GM18499 (cell line): ENCODE results near the gene ENTPD2.
"Not testable (repeated sequence)": the region's sequence is repeated elsewhere in the genome, so short reads cannot be mapped to it uniquely, and the experiment has no call there.

Source experiments
- ATAC-seq: cut with Tn5 transposase; IDR thresholded peaks from one replicate; pipeline ENCODE4 v1.9.1; 2021; ENCODE audit warnings: moderate number of reproducible peaks; ENCODE audit not compliant: insufficient read depth, unreplicated experiment

Gene ENTPD2

DNA sequence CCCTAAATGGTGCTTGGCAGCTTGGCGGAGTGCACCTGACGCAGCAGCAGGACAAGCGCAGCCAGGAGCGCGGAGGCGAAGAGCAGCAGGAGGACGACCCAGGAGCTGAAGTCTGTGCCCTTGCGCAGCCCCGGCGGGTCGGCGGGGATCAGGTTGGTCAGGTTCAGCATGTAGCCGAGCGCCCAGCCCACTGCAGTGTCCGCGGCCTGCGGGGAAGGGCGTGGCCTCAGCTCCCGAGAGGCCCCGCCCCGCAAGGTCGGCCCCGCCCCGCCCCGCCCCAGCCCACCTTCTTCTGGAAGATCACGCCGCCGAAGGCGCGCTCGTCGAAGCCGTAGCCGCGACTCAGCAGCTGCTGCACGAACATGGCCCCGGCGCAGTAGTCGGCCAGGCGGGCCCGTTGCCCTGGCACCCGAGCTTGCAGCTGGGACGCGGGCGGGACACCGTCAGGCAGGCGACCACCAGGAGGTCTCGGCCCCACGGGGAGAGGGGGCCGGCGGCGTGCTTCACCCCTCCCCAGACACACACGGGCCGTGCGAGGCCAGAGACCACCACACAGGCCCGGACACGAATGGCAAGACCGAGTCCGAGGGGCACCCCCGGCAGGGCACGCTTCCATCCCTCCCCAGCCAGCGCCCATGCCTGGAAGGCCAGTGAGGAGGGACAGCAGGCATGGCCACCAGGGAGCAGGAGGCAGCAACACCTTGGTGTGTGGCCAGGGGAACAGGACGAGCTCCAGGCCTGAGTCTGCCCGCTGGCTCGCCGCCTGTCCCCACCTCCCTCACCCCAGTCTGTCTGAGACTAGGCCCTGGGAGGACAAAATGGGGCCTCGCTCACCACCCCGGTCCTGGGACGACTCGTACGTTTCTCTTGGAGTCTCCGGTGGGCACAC lies 5.0 kb downstream of the ENTPD2 start:
- ATAC-seq: no peak

DNA sequence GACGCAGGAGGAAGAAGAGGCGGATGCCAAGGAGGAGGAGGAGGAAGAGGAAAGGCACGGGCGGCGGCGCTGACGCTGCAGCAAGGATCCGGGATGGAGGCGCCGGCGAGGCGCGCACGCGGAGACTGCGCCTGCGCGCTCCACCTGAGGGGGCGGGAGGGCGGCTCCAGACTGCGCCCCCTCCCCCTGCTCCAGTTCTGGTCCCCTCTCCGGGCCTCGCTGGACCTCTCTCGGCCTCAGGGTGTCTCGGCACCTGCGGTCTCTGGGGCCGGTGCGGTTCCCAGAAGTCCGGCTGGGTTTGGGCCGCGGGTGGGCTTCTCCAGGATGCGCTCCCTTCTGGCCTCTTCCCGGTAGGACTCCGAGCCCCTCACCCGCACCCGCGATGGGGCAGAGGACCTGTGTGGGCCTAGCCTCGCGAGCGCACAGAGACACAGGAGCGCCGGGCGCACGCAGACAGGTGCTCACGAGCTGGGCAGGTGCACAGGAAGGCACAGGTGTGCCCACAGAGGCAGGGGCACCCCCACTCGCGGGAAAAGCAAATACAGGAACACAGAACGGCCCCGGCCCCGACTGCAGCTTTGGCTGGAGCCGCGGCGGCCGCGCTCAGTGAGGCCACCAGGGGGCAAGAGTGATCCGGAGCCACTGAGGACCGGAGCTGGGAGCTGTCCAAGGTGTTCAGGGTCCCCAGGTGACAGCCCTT lies 7.6 kb downstream of the ENTPD2 start, which contains the start of gene NPDC1:
TSS of gene NPDC1 (minus strand) at position 90 of the 700 bp plus-strand sequence. CDS start 188 bp downstream, outside the sequence.
- no peak for ATAC-seq

DNA sequence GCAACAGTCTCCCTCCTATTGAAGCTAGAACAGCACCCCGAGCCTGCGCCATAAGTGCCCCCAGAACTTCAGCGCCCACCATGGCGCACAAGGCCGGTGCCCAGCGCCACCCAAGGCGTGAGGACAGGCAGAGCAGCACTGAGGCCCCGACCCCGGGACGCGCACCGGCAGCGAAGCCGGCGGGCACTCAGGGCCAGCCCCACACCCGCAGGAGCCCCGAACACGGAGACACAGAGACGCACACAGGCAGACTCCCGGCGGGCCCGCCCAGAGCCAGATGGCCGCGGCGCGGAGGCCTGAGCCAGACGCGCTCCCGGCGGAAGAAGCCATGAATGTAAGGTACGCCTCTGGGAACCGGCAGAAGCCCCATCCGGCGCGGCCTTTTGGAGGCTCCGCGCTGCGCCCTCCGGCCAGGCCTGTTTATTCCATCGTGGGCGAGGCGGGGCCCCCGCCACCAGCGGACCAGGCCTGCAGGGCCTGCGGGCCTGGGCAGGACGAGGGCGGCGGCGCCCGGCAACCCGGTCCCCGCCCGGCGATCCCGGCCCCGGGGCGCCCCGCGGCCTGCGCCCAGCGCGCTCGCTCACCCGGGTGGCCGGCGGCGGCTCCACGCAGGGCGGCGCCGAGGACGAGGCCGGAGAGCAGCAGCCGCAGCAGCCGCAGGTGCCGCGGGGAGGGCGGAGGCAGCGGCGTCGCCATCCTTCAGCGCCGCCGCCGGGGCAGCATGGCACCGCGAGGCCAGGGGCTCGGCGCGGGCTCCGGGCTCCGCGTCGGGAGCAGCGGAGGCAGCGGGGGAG lies 8.4 kb downstream of the ENTPD2 start:
- no peak for ATAC-seq

DNA sequence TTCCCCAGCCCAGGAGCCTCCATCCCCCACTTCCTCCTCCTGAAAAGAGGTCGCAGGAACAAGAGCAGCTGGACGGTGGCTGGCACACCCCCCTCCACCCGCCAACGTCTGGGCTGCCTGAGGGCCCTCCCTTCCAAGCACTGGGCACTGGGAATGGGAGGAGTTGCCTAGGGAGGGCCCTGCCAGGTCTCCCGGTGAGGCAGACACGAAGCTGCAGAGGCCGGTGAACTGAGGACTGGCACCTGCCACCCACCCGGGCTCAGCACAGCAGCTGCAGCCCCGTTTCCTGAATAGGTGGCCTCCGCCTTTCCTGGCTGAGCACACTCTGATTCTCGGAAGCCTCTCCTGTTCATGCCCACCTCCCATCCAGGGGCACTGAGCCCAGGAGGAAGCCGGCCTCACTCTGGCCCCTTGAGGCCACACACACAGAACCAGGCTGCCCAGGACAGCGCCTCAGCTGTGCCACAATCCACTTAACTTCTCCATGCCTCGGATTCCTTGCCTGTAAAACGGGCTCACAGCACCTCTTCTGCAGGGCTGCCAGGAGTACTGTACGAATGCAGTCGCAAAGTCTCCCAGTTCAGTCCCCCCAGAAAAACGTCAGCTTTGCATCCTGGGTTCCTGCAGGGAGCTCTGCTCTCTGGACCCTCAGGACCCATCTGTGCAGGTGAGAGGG lies 9.2 kb downstream of the ENTPD2 start:
- ATAC-seq: no peak

DNA sequence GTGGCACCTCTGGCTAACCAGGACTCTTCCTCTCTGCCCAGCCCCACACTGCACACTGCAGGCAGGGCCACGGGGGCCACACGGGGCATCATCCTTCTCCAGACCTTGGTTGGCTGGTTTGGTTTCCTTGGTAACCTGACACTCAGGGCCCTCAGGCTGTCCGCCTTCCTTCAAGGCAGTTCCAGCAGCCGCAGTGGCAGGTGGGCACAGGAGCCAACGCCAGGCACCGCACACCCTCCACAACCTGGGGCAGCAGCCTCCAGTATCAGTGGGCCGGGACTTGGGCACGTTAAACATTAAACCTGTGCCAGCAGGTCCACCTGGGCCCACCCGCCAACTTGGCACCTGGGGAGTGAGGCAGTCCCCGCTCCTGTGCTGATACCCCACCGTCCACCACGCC lies 9.8 kb downstream of the ENTPD2 start:
- no peak for ATAC-seq

DNA sequence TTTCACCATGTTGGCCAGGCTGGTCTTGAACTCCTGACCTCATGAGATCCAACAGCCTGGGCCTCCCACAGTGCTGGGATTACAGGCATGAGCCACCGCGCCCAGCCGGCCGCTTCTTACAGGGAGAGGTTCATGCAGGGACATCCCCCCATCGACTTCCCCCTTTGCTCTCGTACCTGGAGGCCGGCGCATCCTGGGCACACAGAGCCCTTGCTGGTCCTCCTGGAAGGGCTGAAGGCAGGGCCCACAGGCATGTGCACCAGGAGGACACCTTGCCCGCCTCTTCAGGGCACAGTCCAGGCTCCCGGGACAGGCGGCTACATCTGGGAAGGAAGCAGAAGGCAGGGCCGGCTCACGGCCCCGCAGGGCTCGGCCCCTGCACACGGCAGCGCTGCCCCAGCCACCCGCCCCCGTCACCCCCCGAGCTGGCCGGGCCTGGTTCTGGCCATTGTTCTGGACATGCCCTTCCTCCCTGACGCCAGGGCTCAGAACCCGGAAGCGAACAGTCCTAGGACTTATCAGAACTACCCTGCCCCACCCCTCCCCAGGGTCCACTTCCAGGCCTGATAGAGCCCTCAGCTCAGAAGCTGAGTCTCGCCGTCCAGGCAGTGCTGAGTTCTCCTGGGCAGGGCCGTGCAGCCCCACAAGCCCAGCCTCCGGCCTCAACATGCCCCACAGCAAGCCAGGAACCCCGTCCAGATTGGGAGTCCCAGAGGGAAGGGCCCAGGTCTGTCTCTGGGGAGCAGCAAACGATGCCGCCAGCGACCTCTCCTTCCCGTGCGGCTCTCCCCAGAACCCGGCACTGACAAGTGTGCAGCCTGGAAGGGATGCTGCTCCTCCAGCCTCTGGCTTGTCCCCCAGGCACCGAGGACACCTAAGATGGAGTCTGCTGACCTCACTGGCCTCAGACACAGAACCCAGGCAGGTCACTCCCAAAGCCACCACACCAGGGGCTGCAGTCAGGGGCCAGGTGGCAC lies 10.8 kb downstream of the ENTPD2 start:
- no peak for ATAC-seq

DNA sequence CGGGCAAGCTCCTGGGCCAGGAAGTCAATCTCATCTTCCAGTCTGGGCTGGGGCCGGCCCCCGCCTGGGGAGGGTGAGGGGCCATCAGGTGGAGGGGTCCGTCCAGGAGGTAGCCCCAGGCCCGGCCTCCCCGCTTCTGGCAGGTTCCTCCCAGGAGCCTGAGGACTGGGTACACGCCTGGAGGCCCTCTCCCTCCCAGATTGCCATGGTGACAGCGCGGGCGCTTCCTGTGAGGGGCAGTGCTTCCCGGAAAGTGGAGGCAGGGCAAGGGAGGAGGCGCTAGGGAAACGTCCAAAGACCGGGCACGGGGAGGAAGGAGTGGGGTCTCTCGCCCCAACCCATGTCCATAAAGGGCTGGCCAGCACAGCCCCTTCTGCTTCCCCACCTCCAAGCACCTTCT lies 12.7 kb downstream of the ENTPD2 start:
- ATAC-seq: no peak

DNA sequence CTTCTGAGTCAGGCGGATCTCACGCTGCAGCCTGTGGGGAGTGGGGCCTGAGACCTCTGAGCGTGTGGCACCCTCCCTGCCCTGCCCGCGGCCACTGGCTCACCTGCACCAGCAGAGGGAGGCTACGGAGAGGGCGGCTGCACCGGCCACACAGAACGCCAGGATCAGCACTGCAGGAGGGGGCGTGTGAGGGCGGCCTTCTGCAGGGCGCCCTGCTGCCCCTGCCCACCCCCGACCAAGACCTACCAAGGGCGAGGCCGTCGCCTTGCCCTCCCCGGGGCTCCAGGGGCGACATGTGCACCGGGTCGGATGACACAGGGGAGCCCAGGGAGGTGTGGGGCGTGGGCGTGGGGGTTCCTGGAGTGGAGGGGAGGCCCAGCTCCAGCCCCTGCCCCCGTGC lies 13.3 kb downstream of the ENTPD2 start:
- ATAC-seq: no peak

DNA sequence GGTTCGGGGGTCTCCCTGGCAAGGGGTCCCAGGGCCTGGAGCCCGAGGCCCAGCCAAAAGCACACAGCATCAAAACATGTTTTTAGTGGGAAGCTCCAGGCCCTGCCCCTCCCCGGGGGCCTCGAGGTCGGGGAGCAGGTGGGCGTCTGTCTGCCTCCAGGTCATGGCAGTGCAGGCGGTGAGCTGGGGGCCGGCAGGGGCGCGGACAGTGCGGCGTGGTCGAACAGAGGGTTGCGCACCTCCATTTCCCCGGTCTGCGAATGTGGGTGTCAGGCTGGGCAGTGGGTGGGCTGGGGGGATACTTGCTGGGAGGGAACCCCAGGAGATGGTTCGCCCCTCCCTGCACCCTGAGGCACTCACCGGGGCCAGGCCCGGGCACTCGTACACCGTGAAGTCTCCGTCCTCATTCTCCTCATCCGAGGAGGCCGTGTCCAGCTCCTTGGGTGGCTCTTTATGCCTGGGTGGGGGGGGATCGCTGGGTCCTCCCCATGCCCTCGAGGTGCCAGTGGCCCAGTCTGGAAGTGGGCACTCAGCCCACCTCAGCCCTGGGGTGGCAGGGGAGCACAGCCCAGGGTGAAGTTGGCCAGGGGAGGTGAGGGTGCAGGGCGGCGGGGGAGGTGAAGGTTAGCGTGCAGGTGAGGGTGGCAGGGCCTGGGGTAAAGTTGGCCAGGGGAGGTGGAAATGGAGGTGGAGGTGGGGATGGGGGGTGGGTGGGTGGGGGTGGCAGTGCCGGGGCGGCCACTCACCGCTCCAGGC lies 14.1 kb downstream of the ENTPD2 start:
- ATAC-seq: no peak

DNA sequence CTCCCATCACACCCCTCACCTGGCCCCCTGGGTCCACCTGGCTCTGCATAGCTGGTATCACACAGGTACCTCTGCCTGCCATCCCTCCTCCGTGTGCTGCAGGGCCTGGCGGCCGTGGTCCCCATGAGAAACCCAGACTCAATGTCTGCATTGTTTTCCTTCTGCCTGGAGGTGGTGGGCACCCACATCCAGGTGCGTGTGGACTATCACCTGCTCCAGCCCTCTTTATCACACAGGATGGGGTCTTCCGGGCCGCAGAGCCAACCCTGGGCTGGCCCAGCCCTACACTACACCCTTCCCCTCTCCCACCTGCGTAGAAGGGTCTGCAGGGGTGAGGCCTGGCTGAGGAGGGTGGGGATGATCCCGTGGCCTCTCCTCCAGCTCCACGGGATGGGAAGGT lies 14.9 kb downstream of the ENTPD2 start:
- no peak for ATAC-seq

DNA sequence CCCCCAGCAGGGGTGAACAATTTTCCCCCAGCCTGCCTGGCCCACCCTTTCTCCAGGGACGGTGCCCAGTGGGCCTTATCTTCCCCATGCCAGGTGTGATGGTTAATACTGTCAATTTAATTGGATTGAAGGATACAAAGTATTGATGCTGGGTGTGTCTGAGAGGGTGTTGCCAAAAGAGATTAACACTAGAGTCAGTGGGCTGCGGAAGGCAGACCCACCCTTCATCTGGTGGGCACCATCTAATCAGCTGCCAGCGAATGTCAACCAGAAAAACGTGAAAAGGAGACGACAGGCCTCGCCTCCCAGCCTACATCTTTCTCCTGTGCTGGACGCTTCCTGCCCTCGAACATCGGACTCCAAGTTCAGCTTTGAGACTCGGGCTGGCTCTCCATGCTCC lies 16.4 kb downstream of the ENTPD2 start:
- ATAC-seq: no peak

DNA sequence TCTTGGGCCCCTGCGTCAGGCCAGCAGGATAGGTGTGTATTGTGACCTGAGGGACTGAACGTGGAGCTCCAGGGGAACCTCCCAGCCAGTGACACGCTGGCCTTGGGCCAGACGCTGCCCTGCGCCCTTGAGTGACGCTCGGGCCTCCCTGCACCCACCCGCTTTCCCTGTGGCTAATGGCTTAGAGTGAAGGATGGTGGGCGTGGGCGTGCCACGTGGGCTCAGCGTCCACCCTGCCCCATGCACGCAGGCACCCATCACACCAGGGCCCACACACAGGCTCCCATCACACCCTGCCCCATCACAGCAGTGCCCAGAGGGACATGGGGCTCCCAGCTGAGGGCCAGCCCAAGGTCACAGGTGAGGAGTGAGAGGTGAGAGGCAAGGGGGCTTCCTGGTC lies 16.8 kb downstream of the ENTPD2 start:
- no peak for ATAC-seq

DNA sequence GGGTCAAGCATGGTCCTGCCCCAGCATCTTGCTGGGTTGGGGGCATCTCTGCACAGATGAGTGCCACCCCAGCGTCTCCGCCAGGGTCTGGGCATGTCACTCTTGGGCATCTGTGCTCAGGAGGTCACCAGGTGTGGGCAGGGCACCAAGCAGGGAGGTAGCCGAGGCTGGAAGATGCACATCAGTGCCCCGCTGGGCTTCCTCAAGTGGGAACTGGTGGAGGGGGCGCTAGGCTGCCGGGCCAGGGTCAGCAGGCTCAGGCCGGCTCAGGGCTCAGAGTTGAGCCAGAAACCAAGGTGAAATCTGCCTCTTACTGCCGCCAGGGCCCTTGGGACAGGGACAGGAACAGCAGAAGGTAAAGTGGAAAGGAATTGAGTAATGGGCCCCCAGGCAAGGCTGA lies 17.9 kb downstream of the ENTPD2 start:
- no peak for ATAC-seq

DNA sequence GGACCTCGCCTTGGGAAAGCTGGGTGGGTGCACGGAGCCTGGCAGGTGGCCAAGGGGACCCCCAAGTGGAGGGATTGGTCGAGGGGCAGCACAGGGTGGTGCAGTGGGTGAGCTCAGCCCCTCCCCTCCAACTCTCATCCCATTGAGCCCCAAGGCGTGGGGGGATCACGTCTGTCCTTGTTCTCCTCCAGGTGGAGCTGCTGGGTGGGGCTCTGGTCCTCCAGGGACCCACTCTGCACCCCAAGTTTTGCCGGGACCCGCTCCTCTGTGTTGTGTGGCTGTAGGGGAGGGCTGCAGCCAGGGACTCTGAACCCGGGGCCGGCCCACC lies 18.4 kb downstream of the ENTPD2 start:
- ATAC-seq: no peak

DNA sequence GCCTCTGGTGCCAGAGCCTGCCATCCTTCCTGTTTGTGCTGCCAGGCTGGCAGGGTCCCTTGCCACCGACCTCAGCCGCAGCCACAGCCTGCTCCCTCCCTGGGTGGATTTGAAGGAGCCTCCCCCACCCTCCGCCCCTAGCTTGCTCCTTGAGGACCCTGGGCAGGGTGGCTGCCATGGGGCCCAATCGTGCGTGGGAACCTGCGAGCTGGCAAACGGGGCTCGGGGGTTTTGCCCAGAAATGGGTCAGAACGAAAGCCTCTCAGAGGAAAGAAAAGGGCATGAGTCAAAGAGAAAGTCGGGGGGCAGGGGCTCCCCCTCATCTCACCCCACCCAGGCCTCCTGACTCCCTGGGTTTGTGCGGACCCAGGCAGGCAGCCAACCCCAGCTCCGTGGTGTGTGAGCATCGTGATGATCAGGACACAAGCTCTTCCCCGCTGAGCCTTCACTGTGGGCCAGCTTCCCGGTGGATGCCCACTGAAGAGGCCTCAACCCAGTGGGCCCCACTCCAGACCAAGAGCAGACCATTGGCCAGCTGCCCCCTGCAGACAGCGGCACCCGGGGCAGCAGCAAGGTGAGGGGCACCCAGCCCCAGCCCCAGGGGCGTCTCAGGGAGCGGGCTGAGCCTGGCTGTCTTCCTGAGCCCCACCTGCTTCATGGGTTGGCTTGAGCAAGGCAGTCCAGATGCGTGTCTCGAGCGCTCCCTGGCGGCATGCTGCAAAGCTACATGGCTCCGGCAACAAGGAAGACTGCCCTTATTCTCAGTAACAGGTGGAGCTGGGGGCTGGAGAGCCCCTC lies 19.0 kb downstream of the ENTPD2 start:
- ATAC-seq: no peak

DNA sequence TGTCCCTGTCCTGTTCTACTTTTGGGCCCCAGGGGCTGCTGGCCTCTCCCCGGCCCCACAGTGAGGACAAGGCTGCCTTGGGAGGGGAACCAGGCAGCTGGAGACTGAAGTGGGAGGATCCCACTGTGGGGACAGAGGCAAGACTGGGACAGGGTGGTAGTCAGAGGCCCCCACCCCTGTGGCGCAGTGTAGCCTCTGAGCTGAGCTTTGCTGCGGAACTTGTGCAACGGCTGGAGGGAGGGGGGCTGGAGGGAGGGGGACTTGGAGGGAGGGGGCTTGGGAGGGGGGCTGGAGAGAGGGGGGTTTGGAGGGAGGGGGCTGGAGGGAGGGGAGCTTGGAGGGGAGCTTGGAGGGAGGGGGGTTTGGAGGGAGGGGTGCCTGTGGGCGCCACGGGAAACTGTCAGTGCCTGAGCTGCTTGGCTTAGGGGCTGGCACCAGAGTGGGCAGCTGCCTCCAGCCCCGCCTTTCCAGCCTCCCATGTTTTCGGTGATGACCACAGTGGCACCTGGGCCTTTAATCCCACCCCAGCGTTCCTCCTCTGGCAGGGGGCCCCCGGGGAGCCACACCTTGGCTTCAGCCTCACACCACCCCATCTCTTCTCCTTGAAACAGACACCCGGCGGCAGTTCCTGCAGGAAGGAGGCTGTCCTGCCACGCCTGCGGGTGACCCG lies 19.7 kb downstream of the ENTPD2 start:
- no peak for ATAC-seq

DNA sequence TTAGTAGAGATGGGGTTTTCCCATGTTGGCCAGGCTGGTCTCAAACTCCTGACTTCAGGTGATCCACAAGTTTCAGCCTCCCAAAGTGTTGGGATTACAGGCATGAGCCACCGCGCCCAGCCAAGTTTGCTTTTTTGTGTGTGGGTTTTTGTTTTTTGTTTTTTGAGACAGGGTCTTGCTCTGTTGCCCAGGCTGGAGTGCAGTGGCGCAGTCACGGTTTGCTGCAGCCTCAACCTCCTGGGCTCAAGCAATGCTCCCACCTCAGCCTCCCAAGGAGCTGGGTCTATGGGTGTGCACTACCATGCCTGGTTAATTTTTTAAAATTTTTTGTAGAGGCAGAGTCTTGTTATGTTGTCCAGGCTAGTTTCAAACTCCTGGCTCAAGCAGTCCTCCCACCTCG lies 20.4 kb downstream of the ENTPD2 start:
- ATAC-seq: not testable (repeated sequence)
